ENCODE data around the gene HEATR5A.
"Not testable (repeated sequence)": the region's sequence is repeated elsewhere in the genome, so short reads cannot be mapped to it uniquely, and the experiment has no call there.

The HEATR5A gene

GRCh38 chr14:31326111-31326510, 94.2 kb downstream of the HEATR5A start:
- TF ChIP-seq, protein P1, sequence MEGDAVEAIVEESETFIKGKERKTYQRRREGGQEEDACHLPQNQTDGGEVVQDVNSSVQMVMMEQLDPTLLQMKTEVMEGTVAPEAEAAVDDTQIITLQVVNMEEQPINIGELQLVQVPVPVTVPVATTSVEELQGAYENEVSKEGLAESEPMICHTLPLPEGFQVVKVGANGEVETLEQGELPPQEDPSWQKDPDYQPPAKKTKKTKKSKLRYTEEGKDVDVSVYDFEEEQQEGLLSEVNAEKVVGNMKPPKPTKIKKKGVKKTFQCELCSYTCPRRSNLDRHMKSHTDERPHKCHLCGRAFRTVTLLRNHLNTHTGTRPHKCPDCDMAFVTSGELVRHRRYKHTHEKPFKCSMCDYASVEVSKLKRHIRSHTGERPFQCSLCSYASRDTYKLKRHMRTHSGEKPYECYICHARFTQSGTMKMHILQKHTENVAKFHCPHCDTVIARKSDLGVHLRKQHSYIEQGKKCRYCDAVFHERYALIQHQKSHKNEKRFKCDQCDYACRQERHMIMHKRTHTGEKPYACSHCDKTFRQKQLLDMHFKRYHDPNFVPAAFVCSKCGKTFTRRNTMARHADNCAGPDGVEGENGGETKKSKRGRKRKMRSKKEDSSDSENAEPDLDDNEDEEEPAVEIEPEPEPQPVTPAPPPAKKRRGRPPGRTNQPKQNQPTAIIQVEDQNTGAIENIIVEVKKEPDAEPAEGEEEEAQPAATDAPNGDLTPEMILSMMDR (IDR thresholded peaks at IDR 0.05; ENCODE audit: borderline replicate concordance, insufficient read depth, low read depth, low read length) = no peak
- H3K4me3 ChIP-seq (ENCODE audit: low read depth, low read length) = no peak overlapping the region

DNA sequence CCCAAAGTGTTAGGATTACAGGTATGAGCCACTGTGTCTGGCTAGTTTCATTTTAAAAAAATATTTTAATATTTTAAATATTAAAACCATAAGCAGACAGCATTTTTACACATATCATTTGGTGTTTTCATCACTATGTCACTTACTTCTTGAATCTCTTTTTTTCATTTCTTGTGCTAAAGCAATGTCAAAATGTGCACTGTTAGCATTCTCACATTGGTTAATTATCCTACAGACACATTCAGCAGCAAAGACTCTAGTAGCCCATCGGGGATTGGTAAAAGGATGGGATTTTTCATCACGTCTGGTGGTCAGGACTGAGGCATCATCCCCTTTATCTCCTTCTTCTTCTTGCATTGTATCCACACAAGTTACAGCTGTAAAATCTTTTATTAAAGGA, 96.9 kb downstream of the HEATR5A start:
- H3K4me3 ChIP-seq (ENCODE audit: low read depth, low read length) = no peak overlapping the region
- TF ChIP-seq, protein P1 (IDR thresholded peaks at IDR 0.05; ENCODE audit: borderline replicate concordance, insufficient read depth, low read depth, low read length) = no peak

GRCh38 chr14:31320922-31321766, 99.2 kb downstream of the HEATR5A start:
- H3K4me3 ChIP-seq (ENCODE audit: low read depth, low read length) = no peak overlapping the region
- TF ChIP-seq, protein P1 (IDR thresholded peaks at IDR 0.05; ENCODE audit: borderline replicate concordance, insufficient read depth, low read depth, low read length) = no peak

GRCh38 chr14:31320216-31320615, 100.1 kb downstream of the HEATR5A start:
- H3K4me3 ChIP-seq (ENCODE audit: low read depth, low read length) = no peak overlapping the region

DNA sequence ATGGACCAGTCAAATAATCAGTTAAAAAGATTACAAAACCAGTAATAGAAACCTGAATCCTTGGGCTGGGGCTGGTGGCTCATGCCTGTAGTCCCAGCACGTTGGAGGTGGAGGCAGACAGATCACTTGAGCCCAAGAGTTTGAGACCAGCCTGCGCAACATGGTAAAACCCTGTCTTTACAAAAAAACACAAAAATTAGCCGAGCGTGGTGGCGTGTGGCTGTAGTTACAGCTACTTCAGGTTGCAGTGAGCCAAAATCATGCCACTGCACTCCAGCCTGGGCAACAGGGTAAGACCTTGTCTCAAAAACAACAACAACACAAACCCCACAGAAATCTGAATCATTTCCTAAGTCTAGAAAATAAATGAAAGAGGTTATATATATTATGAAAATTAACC, 100.6 kb downstream of the HEATR5A start:
- no peak overlapping the region for H3K4me3 ChIP-seq (ENCODE audit: low read depth, low read length)
- TF ChIP-seq, protein P1 (IDR thresholded peaks at IDR 0.05; ENCODE audit: borderline replicate concordance, insufficient read depth, low read depth, low read length) = no peak

More at GRCh38 chr14:31320216-31320615, 100.1 kb downstream of the HEATR5A start:
- TF ChIP-seq, protein P1 (IDR thresholded peaks at IDR 0.05; ENCODE audit: borderline replicate concordance, insufficient read depth, low read depth, low read length) = no peak

- no peak overlapping the region for H3K4me3 ChIP-seq (ENCODE audit: low read depth, low read length)
- TF ChIP-seq, protein P1 (IDR thresholded peaks at IDR 0.05; ENCODE audit: borderline replicate concordance, insufficient read depth, low read depth, low read length) = no peak
These were observed 107.4 kb downstream of the HEATR5A start for GRCh38 chr14:31312934-31313333.

- H3K4me3 ChIP-seq (ENCODE audit: low read depth, low read length) = not testable (repeated sequence)
These were observed 108.0 kb downstream of the HEATR5A start for GRCh38 chr14:31312370-31312769.

Data from GM12875 (cell line).